KMS-11 (cell line): Measurements from ENCODE around the gene DGUOK.

ENCODE experiments used
- H2AFZ ChIP-seq: fragments of 200-600 bp; sonication (generic); 2 replicates; pipeline ENCODE4 v1.6.1; 2016; ENCODE audit warnings: antibody characterized with exemption, mixed run types, low read depth
- H3K27ac ChIP-seq: fragments of 200-600 bp; sonication (generic); 2 replicates; pipeline ENCODE4 v1.6.1; 2016; ENCODE audit warnings: mild to moderate bottlenecking, mixed run types
- H3K27me3 ChIP-seq: fragments of 200-600 bp; sonication (generic); 2 replicates; pipeline ENCODE4 v1.6.1; 2017; ENCODE audit warnings: mild to moderate bottlenecking, low read depth, mixed run types, moderate library complexity; ENCODE audit not compliant: insufficient read depth
- H3K36me3 ChIP-seq: fragments of 200-600 bp; sonication (generic); 2 replicates; pipeline ENCODE4 v1.6.1; 2017; ENCODE audit warnings: mild to moderate bottlenecking, mixed run types; ENCODE audit not compliant: insufficient read depth
- H3K4me1 ChIP-seq: fragments of 200-600 bp; sonication (generic); 2 replicates; pipeline ENCODE4 v1.6.1; 2016; ENCODE audit warnings: mild to moderate bottlenecking, low read depth, mixed run types; ENCODE audit not compliant: poor library complexity, severe bottlenecking
- H3K4me2 ChIP-seq: fragments of 200-600 bp; sonication (generic); 2 replicates; pipeline ENCODE4 v1.7.0; 2016; ENCODE audit warnings: mild to moderate bottlenecking, mixed run types
- H3K4me3 ChIP-seq: fragments of 200-600 bp; sonication (generic); IDR thresholded peaks from 2 replicates; pipeline ENCODE4 v1.6.1; 2017; ENCODE audit warnings: low read depth, low read length, mixed read lengths; ENCODE audit not compliant: insufficient read depth
- H3K79me2 ChIP-seq: fragments of 200-600 bp; sonication (generic); 2 replicates; pipeline ENCODE4 v1.6.1; 2016; ENCODE audit warnings: low read depth, mixed run types; ENCODE audit not compliant: insufficient read depth
- H3K9ac ChIP-seq: fragments of 200-600 bp; sonication (generic); 2 replicates; pipeline ENCODE4 v1.6.1; 2016; ENCODE audit warnings: mild to moderate bottlenecking, mixed run types
- H4K20me1 ChIP-seq: fragments of 200-600 bp; sonication (generic); 2 replicates; pipeline ENCODE4 v1.6.1; 2016; ENCODE audit warnings: mild to moderate bottlenecking, mixed run types; ENCODE audit not compliant: insufficient read depth
- TF ChIP-seq, protein P1 (sequence below): fragments of 200-600 bp; sonication (generic); conservative IDR thresholded peaks from 2 replicates; pipeline ENCODE4 v1.6.1; 2017; ENCODE audit warnings: low read depth, mild to moderate bottlenecking, antibody characterized with exemption, low read length, moderate library complexity, mixed read lengths

Gene DGUOK

DNA sequence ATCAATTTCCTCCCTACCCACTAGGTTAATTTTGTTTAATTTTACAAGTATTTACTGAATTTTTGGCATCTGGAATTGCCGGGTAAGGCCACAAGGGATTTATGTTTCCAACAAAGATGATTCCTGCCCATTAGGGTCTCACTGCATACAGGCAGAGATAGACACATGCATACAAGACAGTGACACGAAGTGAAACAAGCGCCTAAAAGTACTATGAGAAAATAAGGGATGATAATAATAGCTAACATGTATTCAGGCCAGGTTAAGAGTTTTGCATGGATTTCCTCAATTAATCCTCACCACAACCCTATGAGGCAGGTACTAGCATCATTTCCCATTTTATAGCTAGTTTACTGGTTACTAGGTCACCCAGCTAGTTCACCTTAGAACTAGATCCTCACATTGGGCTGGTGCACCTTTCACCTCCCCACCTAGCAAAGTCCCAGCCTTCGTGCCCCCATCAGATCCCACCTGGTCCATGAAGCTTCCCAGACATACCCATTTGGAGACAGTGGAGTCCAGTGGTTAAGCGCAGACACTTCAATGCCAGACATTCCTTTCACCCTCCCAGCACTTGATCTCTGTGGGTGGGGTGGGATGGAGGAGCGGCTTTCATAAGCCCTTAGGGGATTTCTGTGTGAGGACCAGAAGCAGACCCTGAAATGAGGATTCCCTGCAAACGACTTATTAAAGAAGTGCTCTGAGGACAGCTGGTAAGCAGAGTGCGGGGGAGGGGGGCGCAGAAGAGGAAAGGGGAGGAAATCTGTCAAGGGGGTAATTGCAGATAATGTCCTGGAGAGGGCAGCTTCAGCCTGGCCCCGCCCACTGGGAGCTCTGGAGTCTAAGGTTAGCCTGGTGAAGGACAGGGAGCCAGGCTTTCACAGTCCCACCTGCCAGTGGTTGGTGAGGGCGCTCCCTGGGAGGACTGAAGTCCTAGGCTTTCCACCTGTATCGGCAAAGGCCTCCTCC, 5.8 kb upstream of the DGUOK start:
- Histone ChIP-seq H3K9ac (no peak overlapping the region), H3K79me2 (no peaks in the 10 kb centered on the region), H4K20me1 (no peaks in the 10 kb centered on the region), H3K36me3 (no peaks in the 10 kb centered on the region), H3K4me2 (no peak overlapping the region), H3K4me1 (peaks cover 2% of the 10 kb centered on the region), H3K27me3 (no peaks in the 10 kb centered on the region), H3K4me3 (no peak overlapping the region), H3K27ac (no peak overlapping the region), H2AFZ (no peak overlapping the region)
- TF ChIP-seq, protein P1, sequence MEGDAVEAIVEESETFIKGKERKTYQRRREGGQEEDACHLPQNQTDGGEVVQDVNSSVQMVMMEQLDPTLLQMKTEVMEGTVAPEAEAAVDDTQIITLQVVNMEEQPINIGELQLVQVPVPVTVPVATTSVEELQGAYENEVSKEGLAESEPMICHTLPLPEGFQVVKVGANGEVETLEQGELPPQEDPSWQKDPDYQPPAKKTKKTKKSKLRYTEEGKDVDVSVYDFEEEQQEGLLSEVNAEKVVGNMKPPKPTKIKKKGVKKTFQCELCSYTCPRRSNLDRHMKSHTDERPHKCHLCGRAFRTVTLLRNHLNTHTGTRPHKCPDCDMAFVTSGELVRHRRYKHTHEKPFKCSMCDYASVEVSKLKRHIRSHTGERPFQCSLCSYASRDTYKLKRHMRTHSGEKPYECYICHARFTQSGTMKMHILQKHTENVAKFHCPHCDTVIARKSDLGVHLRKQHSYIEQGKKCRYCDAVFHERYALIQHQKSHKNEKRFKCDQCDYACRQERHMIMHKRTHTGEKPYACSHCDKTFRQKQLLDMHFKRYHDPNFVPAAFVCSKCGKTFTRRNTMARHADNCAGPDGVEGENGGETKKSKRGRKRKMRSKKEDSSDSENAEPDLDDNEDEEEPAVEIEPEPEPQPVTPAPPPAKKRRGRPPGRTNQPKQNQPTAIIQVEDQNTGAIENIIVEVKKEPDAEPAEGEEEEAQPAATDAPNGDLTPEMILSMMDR, result no peak

DNA sequence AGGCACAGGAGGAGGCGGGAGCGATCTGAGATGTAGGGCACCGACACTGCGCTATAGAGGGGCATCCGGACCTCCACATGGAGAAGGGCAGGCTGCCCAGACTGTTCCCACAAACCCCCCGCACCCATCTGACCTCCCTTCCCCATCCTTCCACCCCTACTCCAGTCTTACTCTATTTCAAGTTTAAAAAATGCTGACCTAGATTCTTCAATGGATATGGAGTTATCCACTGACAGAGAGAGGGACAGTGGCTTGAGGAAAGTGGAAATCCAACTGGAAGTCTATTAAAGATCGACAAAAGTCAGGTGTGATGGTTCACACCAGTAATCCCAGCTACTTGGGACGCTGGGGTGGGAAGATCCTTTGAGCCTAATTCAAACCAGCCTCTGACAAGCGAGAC, 5.1 kb upstream of the DGUOK start:
- peaks cover 7% of the 10 kb centered on the region for H3K4me1 ChIP-seq
- H3K36me3 ChIP-seq, result no peaks in the 10 kb centered on the region
- H3K27me3 ChIP-seq, result no peaks in the 10 kb centered on the region
- no peak overlapping the region for H2AFZ ChIP-seq
- no peak overlapping the region for H3K4me2 ChIP-seq
- no peaks in the 10 kb centered on the region for H4K20me1 ChIP-seq
- H3K79me2 ChIP-seq, result no peaks in the 10 kb centered on the region
- no peak overlapping the region for H3K27ac ChIP-seq
- H3K9ac ChIP-seq, result no peak overlapping the region
- TF ChIP-seq, protein P1, result no peak
- H3K4me3 ChIP-seq, result no peak overlapping the region

DNA sequence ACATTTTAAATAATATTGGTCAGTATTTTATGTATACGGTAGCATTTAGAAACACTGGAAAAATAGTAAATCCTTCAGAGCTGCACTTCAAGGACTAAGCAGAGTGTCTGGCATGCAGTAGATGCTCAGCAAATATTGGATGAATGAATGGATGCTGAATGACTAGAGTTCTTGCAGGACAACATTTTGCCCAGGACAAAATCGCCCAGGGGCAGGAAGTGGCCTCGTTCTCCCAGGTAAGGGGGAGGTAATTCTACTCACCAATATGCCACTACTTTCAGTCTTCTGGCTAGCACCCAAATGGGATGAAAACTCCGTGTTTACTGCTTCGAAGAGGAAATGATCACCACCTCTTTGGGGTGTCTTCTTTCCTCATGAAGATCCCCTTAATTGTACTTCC, 4.0 kb upstream of the DGUOK start:
- TF ChIP-seq, protein P1, result no peak
- Histone ChIP-seq H3K4me3 (no peak overlapping the region), H2AFZ (no peak overlapping the region)

DNA sequence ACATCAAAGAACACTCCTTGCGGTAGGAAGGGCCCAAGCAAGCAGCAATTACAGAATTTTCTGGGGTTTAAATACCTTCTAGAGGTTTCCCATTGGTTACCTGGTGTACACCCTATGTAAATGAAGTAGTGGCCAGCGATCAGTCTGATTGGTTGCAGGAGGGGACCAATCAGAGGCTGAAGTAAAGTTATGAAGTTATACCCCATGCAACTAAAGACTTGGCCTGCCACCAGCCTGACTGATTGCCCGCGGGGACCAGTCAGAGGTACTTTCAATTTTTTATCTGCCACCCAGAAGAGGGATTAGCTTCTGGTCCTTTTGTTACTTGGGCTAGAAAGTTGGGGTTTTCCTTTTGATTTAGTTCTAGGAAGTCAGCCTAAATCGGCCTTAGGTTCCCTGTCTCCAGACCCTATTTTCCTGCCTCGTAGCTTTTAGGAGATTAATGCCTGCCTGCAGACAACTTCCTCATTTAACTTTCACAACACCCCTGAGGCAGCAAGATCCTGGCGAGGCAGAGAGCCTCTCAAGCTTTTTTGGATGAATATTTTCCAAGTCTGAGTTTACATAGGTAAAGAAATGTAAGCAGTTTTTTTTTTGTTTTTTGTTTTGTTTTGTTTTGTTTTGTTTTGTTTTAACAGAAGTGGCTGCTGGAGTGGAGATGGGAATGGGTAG, 1.5 kb upstream of the DGUOK start:
- H3K4me3 ChIP-seq, result no peak overlapping the region
- H4K20me1 ChIP-seq, result no peaks in the 10 kb centered on the region
- TF ChIP-seq, protein P1, result no peak
- H3K79me2 ChIP-seq, result peaks cover 34% of the 10 kb centered on the region
- peaks cover 26% of the 10 kb centered on the region for H3K4me1 ChIP-seq
- no peak overlapping the region for H2AFZ ChIP-seq
- no peak overlapping the region for H3K27ac ChIP-seq
- no peaks in the 10 kb centered on the region for H3K36me3 ChIP-seq
- no peak overlapping the region for H3K9ac ChIP-seq
- no peaks in the 10 kb centered on the region for H3K27me3 ChIP-seq
- H3K4me2 ChIP-seq, result no peak overlapping the region

More for the DNA sequence above, 4.0 kb upstream of the DGUOK start:
- Histone ChIP-seq H3K79me2 (peaks cover 9% of the 10 kb centered on the region), H3K4me2 (no peak overlapping the region), H4K20me1 (no peaks in the 10 kb centered on the region), H3K4me1 (peaks cover 10% of the 10 kb centered on the region), H3K27me3 (no peaks in the 10 kb centered on the region), H3K27ac (no peak overlapping the region), H3K9ac (no peak overlapping the region), H3K36me3 (no peaks in the 10 kb centered on the region)
